Dermis microvascular lymphatic vessel endothelial cell (primary cell): ENCODE data around the gene ADAP2. TPM values are rescaled to one million over a fixed set of nuclear protein-coding genes. Genes with fewer than 3 reads are reported as not detected.
"Not testable (repeated sequence)": the region's sequence is repeated elsewhere in the genome, so short reads cannot be mapped to it uniquely, and the experiment has no call there.

ENCODE experiments used
- DNase-seq, 2 donors: peaks; one replicate each; pipeline versions ENCODE4 v3.0.0 to v3.0.0-alpha.2; 2010; ENCODE audit warnings: low read depth in 2 of 2
- total RNA-seq: library from RNA; depleted of rRNA; stranded (reverse); fragments of >200 nt; gene quantifications from 2 replicates; pipeline ENCODE4 v1.2.1, GENCODE V29; 2014

ADAP2 gene, protein sequence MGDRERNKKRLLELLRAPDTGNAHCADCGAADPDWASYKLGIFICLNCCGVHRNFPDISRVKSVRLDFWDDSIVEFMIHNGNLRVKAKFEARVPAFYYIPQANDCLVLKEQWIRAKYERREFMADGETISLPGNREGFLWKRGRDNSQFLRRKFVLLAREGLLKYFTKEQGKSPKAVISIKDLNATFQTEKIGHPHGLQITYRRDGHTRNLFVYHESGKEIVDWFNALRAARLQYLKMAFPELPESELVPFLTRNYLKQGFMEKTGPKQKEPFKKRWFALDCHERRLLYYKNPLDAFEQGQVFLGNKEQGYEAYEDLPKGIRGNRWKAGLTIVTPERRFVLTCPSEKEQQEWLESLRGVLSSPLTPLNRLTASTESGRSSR
- total RNA-seq = 0.38 and 0.77 TPM in 2 replicates

DNA sequence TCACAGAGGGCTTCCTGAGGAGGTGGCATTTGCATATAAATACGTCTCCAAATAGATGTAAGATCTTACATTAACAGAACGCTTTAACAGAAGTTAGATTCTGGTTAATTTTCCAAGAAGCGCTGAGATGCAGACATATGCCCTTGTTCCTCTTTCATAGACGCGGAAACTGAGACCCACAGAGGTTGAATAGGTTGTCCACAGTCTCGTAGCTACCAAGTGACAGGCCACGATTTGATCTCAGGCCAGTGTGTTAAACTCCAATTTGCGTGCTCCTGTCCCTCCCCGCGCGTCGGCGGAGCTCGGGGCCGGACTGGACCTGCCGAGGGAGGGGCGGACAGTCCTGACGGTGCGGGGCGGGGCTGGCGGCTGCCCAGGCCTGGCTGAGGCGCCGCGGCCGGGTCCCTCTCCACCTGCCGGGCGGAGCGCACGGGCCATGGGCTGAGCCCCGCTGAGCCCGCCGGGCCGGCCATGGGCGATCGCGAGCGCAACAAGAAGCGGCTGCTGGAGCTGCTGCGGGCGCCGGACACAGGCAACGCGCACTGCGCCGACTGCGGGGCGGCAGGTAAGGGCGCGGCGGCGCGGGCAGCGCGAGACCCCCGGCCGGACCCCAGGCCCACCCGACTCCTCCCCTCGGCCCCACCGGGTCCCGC, at the start of gene ADAP2:
Gene ADAP2 (plus strand): TSS at position 402 of the 653 bp plus-strand sequence. CDS start 70 bp downstream, at position 472.
- peak in 1 of 2 donors; percentile 26 for DNase-seq

DNA sequence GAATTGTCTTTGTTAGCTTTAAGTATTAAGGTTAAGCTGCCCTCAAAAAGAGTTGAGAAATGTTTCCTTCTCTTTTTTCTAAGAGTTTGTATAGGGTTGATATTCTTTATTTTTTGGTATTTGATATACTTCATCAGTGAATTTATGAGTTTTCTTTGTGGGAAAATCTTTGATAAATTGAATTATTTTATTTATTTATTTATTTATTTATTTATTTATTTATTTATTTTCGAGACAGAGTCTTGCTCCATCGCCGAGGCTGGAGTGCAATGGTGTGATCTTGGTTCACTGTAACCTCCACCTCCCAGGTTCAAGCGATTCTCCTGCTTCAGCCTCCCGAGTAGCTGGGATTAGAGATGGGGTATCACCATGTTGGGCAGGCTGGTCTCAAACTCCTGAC, 35.6 kb upstream of the ADAP2 start:
- DNase-seq = no peak

GRCh38 chr17:30894236-30894635, 27.5 kb upstream of the ADAP2 start:
- DNase-seq = no peak

DNA sequence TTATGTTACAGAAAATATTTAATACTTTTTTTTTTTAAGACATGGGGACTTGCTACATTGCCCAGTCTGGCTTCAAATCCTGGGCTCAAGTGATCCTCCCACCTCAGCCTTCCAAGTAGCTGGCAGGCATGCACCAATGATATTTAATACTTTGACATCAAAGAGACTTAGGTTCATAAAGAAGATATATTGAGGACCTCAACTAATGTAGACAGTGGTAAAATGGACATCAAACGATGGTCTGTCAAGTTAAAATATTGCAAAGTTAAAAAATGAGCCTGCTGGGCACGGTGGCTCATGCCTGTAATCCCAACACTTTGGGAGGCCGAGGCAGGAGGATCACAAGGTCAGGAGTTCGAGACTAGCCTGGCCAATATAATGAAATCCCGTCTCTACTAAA, 24.4 kb upstream of the ADAP2 start:
- DNase-seq = no peak

GRCh38 chr17:30905742-30906100, 16.0 kb upstream of the ADAP2 start:
- no peak for DNase-seq

- peak; percentile 84 to 89 for DNase-seq
Observed at GRCh38 chr17:30906101-30906911, 15.4 kb upstream of the ADAP2 start, which contains the start of gene TEFM. Gene TEFM, minus strand, starts transcription at chr17:30906238. Its CDS starts 40 bp downstream, at chr17:30906198.

GRCh38 chr17:30908717-30909420, 12.9 kb upstream of the ADAP2 start:
- no peak for DNase-seq

DNA sequence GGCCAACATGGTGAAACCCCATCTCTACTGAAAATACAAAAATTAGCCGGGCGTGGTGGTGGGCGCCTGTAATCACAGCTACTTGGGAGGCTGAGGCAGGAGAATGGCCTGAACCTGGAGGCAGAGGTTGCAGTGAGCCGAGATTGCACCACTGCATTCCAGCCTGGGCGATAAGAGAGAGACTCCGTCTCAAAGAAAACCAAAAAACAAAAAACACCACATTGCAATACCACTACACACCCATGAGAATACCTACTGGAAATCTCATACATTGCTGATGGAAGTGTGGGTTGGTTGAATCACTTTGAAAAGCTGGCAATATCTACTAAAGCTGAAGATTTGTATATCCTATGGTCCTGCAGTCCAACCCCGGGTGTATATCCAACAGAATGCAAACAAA, 11.6 kb upstream of the ADAP2 start:
- not testable (repeated sequence) for DNase-seq

GRCh38 chr17:30913955-30914354, 7.8 kb upstream of the ADAP2 start:
- no peak for DNase-seq

DNA sequence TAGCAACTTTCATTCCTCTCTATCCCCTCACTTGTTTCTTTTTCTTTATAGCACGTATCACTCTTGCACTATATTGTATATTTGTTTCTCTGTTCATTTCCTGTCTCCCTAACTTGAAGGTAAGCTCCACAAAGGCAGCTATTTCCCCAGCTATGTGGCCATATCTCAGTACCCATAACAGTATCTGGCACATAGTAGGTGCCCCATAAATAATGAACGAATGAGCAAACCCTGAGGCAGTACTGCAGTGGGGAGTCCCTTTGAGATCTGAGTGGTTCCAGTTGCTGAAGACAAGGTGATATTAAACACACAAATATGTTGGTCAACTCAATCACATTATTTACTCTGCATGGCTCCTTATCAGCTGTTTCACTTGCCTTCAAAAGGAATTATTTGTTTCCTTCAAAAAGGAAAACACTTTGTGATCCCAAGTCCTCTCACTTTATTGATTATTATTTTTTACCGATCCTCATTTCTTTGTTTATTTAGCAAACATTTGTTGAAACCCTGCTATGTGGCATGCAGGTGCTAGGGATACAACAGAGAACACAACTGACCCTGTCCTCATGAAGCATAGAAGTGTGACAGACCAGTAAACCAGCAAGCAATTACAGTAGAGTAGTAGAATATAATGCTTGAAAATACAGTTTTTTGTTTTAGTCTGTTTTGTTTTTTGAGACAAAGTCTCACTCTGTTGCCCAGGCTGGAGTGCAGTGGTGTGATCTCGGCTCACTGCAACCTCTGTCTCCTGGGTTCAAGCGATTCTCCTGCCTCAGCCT, 5.7 kb upstream of the ADAP2 start:
- DNase-seq = no peak

DNA sequence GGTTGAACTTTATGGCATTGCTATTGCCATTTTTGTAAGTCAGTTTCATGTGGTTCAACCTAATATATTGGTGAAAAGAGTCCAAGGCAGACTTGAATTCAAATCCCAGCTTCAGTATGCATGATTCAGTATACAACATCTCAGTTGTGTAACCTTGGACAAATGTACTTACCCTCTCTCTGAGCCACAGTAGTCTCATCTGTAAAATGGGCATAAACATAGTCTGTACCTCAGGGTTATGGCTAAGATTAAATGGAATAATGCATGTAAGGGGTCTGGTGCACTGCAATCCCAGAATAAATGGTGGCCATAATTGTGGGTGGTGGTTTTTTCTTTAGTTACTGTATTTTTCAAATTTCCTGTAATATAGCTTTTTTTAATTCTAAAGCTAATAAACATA, 4.7 kb upstream of the ADAP2 start:
- DNase-seq = no peak

- peak in 1 of 2 donors; percentile 65 for DNase-seq
Observed at GRCh38 chr17:30920282-30920681, 1.5 kb upstream of the ADAP2 start.

- DNase-seq = no peak
Observed at GRCh38 chr17:30920683-30921543, 832 bp upstream of the ADAP2 start.

- no peak for DNase-seq
Observed at GRCh38 chr17:30922235-30923030, 688 bp downstream of the ADAP2 start.

GRCh38 chr17:30924341-30924740, 2.6 kb downstream of the ADAP2 start:
- no peak for DNase-seq

DNA sequence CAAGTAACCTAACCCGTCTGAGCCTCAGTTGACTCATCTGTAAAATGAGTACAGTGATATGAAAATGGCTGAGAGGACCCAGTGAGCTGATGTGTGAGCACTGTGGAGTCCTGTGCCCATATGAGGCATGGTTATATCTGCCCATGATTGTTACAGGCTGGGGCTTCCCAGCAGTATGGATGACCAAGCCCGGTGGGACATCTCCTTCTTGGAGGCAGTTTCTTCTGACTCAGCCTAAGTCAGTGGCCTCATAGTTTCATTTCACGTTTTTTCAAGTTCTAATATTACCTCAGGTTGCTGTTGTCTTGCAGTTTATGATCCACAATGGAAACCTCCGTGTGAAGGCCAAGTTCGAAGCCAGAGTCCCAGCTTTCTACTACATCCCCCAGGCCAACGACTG, 4.8 kb downstream of the ADAP2 start:
- no peak for DNase-seq

GRCh38 chr17:30927756-30928155, 6.0 kb downstream of the ADAP2 start:
- no peak for DNase-seq

- no peak for DNase-seq
Observed at GRCh38 chr17:30928584-30928983, 6.8 kb downstream of the ADAP2 start.

DNA sequence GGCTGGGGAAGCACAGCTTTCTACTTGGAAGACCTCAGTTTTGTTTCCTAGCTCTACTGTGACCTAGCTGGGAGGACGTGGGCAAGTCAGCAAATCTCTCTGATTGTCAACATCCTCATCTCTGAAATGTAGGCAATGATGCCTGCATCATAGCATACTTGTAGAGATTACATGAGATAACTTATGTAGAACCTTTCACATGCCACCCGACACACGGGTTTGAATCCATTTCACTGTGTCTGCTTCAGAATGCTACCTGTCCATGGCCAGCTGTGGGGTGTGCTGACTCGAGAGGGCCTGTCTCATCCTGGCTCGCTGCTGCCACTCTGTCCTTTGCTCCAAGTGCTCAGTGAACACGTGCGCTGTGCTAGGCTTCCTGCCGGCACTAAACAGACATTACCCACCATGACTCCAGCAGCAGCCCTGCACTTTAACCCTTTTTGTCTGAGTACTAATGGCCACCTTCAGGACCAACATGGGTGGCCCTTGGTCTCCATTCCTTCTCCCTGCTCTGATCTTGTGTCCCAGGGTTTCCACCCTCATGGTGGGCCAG, 7.4 kb downstream of the ADAP2 start:
- DNase-seq = no peak
